ENCODE data around the gene DROSHA.

DNA sequence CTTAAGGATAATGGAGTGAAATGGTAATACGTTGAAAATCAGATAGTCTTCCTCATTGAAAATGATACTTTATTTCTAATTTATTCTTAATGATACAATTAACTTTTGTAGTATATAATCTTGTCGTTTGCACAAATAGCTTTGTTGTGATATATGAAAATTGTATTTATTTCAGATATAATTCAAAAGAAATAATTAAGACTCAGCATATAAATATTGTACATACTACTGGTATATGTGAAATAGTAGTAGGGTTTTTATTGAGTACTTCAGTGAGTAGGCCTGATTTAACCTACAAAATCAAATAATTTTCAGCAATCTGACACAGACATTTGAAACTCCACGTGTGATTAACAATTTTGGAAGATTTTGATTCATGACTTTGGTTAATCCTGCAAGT, 5.0 kb upstream of the DROSHA start:
- TF ChIP-seq, protein P1, sequence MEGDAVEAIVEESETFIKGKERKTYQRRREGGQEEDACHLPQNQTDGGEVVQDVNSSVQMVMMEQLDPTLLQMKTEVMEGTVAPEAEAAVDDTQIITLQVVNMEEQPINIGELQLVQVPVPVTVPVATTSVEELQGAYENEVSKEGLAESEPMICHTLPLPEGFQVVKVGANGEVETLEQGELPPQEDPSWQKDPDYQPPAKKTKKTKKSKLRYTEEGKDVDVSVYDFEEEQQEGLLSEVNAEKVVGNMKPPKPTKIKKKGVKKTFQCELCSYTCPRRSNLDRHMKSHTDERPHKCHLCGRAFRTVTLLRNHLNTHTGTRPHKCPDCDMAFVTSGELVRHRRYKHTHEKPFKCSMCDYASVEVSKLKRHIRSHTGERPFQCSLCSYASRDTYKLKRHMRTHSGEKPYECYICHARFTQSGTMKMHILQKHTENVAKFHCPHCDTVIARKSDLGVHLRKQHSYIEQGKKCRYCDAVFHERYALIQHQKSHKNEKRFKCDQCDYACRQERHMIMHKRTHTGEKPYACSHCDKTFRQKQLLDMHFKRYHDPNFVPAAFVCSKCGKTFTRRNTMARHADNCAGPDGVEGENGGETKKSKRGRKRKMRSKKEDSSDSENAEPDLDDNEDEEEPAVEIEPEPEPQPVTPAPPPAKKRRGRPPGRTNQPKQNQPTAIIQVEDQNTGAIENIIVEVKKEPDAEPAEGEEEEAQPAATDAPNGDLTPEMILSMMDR (IDR thresholded peaks at IDR 0.05; ENCODE audit: poor library complexity), result no peak
- no peak for TF ChIP-seq EZH2phosphoT487 (IDR thresholded peaks at IDR 0.05; ENCODE audit: low read depth, severe bottlenecking, unreplicated experiment)

All from hepatocyte (in vitro differentiated cells).